A549 (cell line): ENCODE results near the gene GOLGA6L2. TPM values are rescaled to one million over a fixed set of nuclear protein-coding genes. Genes with fewer than 3 reads are reported as not detected.

Experiments used
- ATAC-seq, 2 experiments: fragments of 200-7000 bp in 1 of 2; fragments of >200 bp in 1 of 2; cut with Nextera tagmentation in 1 of 2; cut with Tn5 transposase in 1 of 2; 3 replicates each; pipeline versions ENCODE4 v1.8.0 to v1.9.1; 2018 to 2020; ENCODE audit warnings: mild to moderate bottlenecking in 1 of 2, moderate library complexity in 1 of 2
- CTCF ChIA-PET: fragments of 300-600 bp; sonication (Branson Sonifier 250); formaldehyde crosslinking; extraction: SDS; loops from one replicate; lab custom pipeline; 2021; ENCODE audit warnings: antibody characterized with exemption, inconsistent platforms; lab: Yijun Ruan, JAX
- POLR2A ChIA-PET: fragments of 350-600 bp; formaldehyde crosslinking; extraction: SDS; loops from one replicate; lab custom pipeline; 2021; ENCODE audit warnings: antibody characterized with exemption, inconsistent platforms; lab: Yijun Ruan, JAX
- DNase-seq, 2 experiments: peaks; one replicate each; pipeline versions ENCODE4 v3.0.0 to v3.0.0-alpha.2; 2011 to 2016; ENCODE audit warnings: low read depth in 1 of 2, low spot score in 1 of 2
- FAIRE-seq: peaks from 2 replicates; lab custom pipeline; 2011; peaks lifted over from hg19 to GRCh38; lab: Jason Lieb, UNC
- H3K27ac ChIP-seq, 2 experiments: fragments of >200 bp; sonication (Bioruptor Twin); formaldehyde crosslinking; 3 replicates each; pipeline ENCODE4 v1.5.1; 2016 to 2017
- H3K4me1 ChIP-seq: fragments of >200 bp; sonication (Bioruptor Twin); formaldehyde crosslinking; 3 replicates; pipeline ENCODE4 v1.6.1; 2016
- H3K4me2 ChIP-seq: fragments of >200 bp; sonication (Bioruptor Twin); formaldehyde crosslinking; 3 replicates; pipeline ENCODE4 v1.6.1; 2016
- H3K4me3 ChIP-seq: fragments of >200 bp; sonication (Bioruptor Twin); formaldehyde crosslinking; 3 replicates; pipeline ENCODE4 v1.5.1; 2016
- H3K9me3 ChIP-seq: fragments of >200 bp; sonication (Bioruptor Twin); formaldehyde crosslinking; 3 replicates; pipeline ENCODE4 v1.6.1; 2016
- CBX2 ChIP-seq: fragments of 200-600 bp; sonication (generic); IDR thresholded peaks from 2 replicates; pipeline ENCODE4 v1.6.1; 2016; ENCODE audit warnings: low read depth, mild to moderate bottlenecking, borderline replicate concordance
- CBX8 ChIP-seq: fragments of 200-600 bp; sonication (generic); IDR thresholded peaks from 2 replicates; pipeline ENCODE4 v1.6.1; 2016
- CEBPB ChIP-seq, 2 experiments: fragments of >200 bp in 1 of 2; sonication (Bioruptor Twin) in 1 of 2; formaldehyde crosslinking in 1 of 2; IDR thresholded peaks; 2 replicates each; pipeline ENCODE4 v1.6.1; 2012 to 2016
- CHD2 ChIP-seq: fragments of 150-350 bp; IDR thresholded peaks from 2 replicates; pipeline ENCODE4 v1.6.1; 2014; ENCODE audit warnings: low read length; ENCODE audit not compliant: partially characterized antibody
- ESRRA ChIP-seq: fragments of 150-350 bp; IDR thresholded peaks from 2 replicates; pipeline ENCODE4 v1.6.1; 2014; ENCODE audit warnings: mild to moderate bottlenecking, low read length, borderline replicate concordance
- HOXB13 ChIP-seq: fragments of 250-450 bp; sonication (Bioruptor Pico); IDR thresholded peaks from 2 replicates; pipeline ENCODE4 v1.5.0; 2020; ENCODE audit warnings: low read depth, mild to moderate bottlenecking, moderate library complexity
- HOXB5 ChIP-seq: fragments of 250-450 bp; sonication (Bioruptor Pico); IDR thresholded peaks from 2 replicates; pipeline ENCODE4 v1.5.0; 2020; ENCODE audit warnings: mild to moderate bottlenecking, moderate library complexity
- NPAS2 ChIP-seq: fragments of 250-450 bp; sonication (Bioruptor Pico); IDR thresholded peaks from 2 replicates; pipeline ENCODE4 v1.8.0; 2022; ENCODE audit warnings: mild to moderate bottlenecking, moderate library complexity, borderline replicate concordance
- POLR2A ChIP-seq: IDR thresholded peaks from 2 replicates; pipeline ENCODE4 v1.6.1; 2012; ENCODE audit warnings: mild to moderate bottlenecking, low read length
- RAD21 ChIP-seq, 2 experiments: fragments of >200 bp in 1 of 2; sonication (Bioruptor Twin) in 1 of 2; formaldehyde crosslinking in 1 of 2; IDR thresholded peaks in 1 of 2; conservative IDR thresholded peaks in 1 of 2; 2 replicates in 1 of 2; 3 replicates in 1 of 2; pipeline ENCODE4 v1.6.1; 2012 to 2018; ENCODE audit warnings: inconsistent platforms in 1 of 2
- RCOR1 ChIP-seq: fragments of 150-350 bp; IDR thresholded peaks from 2 replicates; pipeline ENCODE4 v1.6.1; 2014; ENCODE audit warnings: antibody characterized with exemption, low read length, low read depth
- SMC3 ChIP-seq: fragments of >200 bp; sonication (Bioruptor Twin); formaldehyde crosslinking; IDR thresholded peaks from 3 replicates; pipeline ENCODE4 v1.6.1; 2018; ENCODE audit warnings: inconsistent platforms
- TFCP2L1 ChIP-seq: fragments of 250-450 bp; sonication (Bioruptor Pico); IDR thresholded peaks from 2 replicates; pipeline ENCODE4 v1.5.0; 2021; ENCODE audit warnings: mild to moderate bottlenecking
- ZFP36 ChIP-seq: fragments of 450-650 bp; IDR thresholded peaks from 2 replicates; pipeline ENCODE4 v1.6.1; 2014; ENCODE audit warnings: borderline replicate concordance; ENCODE audit not compliant: partially characterized antibody
- ZNF302 ChIP-seq: fragments of 250-450 bp; sonication (Bioruptor Pico); IDR thresholded peaks from 2 replicates; pipeline ENCODE4 v1.9.0; 2021; ENCODE audit warnings: inconsistent platforms, mild to moderate bottlenecking, moderate library complexity
- WGBS: methylation state at CpG from one replicate; pipeline ENCODE4 v1.1.6; 2017; ENCODE audit errors: missing lambda C conversion rate; 5-methylcytosine and 5-hydroxymethylcytosine counted together
- polyA plus RNA-seq, 4 experiments: library from polyadenylated mRNA; depleted of rRNA in 3 of 4; stranded (reverse); fragments of >200 nt; fragmentation: RNase III in 1 of 4; extraction: RNeasy Plus Mini Kit Qiagen cat#74134 plus additional on column Dnase treatment in 1 of 4; gene quantifications; 2 replicates in 3 of 4; 3 replicates in 1 of 4; pipeline ENCODE4 v1.2.3, GENCODE V29; 2011 to 2017
- TF ChIP-seq, protein P1 (sequence below): fragments of 200-600 bp; sonication (generic); IDR thresholded peaks from 2 replicates; pipeline ENCODE4 v1.6.1; 2016; ENCODE audit warnings: antibody characterized with exemption, mild to moderate bottlenecking, moderate library complexity
- TF ChIP-seq, protein P2 (sequence below): fragments of >200 bp; sonication (Bioruptor Twin); formaldehyde crosslinking; IDR thresholded peaks from 3 replicates; pipeline ENCODE4 v1.5.1; 2016
- TF ChIP-seq, protein P3 (sequence below): fragments of 250-450 bp; sonication (Bioruptor Pico); IDR thresholded peaks from 2 replicates; pipeline ENCODE4 v1.5.0; 2020; ENCODE audit warnings: low read depth, mild to moderate bottlenecking, moderate library complexity
- TF ChIP-seq, protein P4 (sequence below): IDR thresholded peaks from 2 replicates; pipeline ENCODE4 v1.6.1; 2012
- TF ChIP-seq, protein P5 (sequence below): fragments of 250-450 bp; sonication (Bioruptor Pico); IDR thresholded peaks from 2 replicates; pipeline ENCODE4 v1.5.0; 2021; ENCODE audit warnings: mild to moderate bottlenecking, moderate library complexity, borderline replicate concordance

Gene GOLGA6L2
- polyA plus RNA-seq, 2 of the 4 experiments (the other 2 are of a cell fraction), result 0.03 TPM; not detected in 1

DNA sequence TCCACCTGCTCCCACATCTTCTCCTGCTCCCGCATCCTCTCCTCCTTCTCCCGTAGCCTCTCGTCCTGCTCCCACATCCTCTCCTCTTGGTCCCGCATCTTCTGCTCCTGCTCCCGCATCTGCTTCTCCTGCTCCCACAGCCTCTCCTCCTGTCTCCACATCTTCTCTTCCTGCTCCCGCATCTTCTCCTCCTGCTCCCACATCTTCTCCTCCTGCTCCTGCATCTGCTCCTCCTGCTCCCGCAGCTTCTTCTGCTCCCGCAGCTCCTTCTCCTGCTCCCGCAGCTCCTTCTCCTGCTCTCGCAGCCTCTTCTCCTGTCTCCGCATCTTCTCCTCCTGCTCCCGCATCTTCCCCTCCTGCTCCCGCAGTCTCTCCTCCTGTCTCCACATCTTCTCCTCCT is 5.8 kb downstream of the GOLGA6L2 start:
- ATAC-seq, result no peak
- FAIRE-seq, result no peak
- TF ChIP-seq ZNF302 (CRISPR knock-in tag) (no peak), RCOR1 (no peak), ZFP36 (no peak), CBX8 (no peak), RAD21 (conservative IDR thresholded peaks at IDR 0.05 in 1 of 2, IDR thresholded peaks at IDR 0.05 in 1 of 2) (no peak)
- TF ChIP-seq, protein P1, sequence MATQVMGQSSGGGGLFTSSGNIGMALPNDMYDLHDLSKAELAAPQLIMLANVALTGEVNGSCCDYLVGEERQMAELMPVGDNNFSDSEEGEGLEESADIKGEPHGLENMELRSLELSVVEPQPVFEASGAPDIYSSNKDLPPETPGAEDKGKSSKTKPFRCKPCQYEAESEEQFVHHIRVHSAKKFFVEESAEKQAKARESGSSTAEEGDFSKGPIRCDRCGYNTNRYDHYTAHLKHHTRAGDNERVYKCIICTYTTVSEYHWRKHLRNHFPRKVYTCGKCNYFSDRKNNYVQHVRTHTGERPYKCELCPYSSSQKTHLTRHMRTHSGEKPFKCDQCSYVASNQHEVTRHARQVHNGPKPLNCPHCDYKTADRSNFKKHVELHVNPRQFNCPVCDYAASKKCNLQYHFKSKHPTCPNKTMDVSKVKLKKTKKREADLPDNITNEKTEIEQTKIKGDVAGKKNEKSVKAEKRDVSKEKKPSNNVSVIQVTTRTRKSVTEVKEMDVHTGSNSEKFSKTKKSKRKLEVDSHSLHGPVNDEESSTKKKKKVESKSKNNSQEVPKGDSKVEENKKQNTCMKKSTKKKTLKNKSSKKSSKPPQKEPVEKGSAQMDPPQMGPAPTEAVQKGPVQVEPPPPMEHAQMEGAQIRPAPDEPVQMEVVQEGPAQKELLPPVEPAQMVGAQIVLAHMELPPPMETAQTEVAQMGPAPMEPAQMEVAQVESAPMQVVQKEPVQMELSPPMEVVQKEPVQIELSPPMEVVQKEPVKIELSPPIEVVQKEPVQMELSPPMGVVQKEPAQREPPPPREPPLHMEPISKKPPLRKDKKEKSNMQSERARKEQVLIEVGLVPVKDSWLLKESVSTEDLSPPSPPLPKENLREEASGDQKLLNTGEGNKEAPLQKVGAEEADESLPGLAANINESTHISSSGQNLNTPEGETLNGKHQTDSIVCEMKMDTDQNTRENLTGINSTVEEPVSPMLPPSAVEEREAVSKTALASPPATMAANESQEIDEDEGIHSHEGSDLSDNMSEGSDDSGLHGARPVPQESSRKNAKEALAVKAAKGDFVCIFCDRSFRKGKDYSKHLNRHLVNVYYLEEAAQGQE, result no peak
- TF ChIP-seq, protein P2, sequence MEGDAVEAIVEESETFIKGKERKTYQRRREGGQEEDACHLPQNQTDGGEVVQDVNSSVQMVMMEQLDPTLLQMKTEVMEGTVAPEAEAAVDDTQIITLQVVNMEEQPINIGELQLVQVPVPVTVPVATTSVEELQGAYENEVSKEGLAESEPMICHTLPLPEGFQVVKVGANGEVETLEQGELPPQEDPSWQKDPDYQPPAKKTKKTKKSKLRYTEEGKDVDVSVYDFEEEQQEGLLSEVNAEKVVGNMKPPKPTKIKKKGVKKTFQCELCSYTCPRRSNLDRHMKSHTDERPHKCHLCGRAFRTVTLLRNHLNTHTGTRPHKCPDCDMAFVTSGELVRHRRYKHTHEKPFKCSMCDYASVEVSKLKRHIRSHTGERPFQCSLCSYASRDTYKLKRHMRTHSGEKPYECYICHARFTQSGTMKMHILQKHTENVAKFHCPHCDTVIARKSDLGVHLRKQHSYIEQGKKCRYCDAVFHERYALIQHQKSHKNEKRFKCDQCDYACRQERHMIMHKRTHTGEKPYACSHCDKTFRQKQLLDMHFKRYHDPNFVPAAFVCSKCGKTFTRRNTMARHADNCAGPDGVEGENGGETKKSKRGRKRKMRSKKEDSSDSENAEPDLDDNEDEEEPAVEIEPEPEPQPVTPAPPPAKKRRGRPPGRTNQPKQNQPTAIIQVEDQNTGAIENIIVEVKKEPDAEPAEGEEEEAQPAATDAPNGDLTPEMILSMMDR, result no peak
- DNase-seq, result no peak
- Histone ChIP-seq H3K4me2 (no peak overlapping the region), H3K4me1 (no peaks in the 10 kb centered on the region), H3K9me3 (no peaks in the 10 kb centered on the region), H3K27ac (no peak overlapping the region), H3K4me3 (no peak overlapping the region)
- WGBS, result 83% methylated on average over 13 of the region's 13 CpGs
- CTCF ChIA-PET, result interaction anchor here (0.6 kb wide), 1 partner anchor 657 kb away, joined by 4 read pairs; no protein-coding TSS in a partner anchor
- POLR2A ChIA-PET, result no interaction called here

DNA sequence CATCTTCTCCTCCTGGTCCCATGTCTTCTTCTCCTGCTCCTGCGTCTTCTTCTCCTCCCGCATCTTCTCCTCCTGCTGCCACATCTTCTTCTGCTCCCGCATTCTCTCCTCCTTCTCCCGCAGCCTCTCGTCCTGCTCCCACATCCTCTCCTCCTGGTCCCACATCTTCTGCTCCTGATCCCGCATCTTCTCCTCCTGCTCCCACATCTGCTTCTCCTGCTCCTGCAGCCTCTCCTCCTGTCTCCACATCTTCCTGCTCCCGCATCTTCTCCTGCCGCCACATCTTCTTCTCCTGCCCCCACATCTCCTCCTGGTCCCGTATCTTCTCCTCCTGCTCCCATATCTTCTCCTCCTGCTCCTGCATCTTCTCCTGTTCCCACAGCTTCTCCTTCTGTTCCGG is 6.4 kb downstream of the GOLGA6L2 start:
- H3K9me3 ChIP-seq, result no peaks in the 10 kb centered on the region
- no peak for FAIRE-seq
- CTCF ChIA-PET, result no interaction called here
- no peak overlapping the region for H3K4me2 ChIP-seq
- POLR2A ChIA-PET, result no interaction called here
- no peak overlapping the region for H3K27ac ChIP-seq
- no peak for TF ChIP-seq CEBPB (IDR thresholded peaks at IDR 0.05)
- no peak for TF ChIP-seq HOXB5 (CRISPR knock-in tag)
- TF ChIP-seq SMC3, result no peak
- TF ChIP-seq HOXB13 (CRISPR knock-in tag), result no peak
- TF ChIP-seq RCOR1, result no peak
- no peak for TF ChIP-seq TFCP2L1 (CRISPR knock-in tag)
- no peak for TF ChIP-seq ZFP36
- TF ChIP-seq, protein P3, sequence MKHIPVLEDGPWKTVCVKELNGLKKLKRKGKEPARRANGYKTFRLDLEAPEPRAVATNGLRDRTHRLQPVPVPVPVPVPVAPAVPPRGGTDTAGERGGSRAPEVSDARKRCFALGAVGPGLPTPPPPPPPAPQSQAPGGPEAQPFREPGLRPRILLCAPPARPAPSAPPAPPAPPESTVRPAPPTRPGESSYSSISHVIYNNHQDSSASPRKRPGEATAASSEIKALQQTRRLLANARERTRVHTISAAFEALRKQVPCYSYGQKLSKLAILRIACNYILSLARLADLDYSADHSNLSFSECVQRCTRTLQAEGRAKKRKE (CRISPR knock-in tag), result no peak
- TF ChIP-seq, protein P2, result no peak
- TF ChIP-seq CHD2, result no peak
- TF ChIP-seq, protein P1, result no peak
- TF ChIP-seq CBX2, result no peak
- TF ChIP-seq ZNF302 (CRISPR knock-in tag), result no peak
- TF ChIP-seq POLR2A, result no peak
- TF ChIP-seq, protein P4, sequence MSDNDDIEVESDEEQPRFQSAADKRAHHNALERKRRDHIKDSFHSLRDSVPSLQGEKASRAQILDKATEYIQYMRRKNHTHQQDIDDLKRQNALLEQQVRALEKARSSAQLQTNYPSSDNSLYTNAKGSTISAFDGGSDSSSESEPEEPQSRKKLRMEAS, result no peak
- TF ChIP-seq, protein P5, sequence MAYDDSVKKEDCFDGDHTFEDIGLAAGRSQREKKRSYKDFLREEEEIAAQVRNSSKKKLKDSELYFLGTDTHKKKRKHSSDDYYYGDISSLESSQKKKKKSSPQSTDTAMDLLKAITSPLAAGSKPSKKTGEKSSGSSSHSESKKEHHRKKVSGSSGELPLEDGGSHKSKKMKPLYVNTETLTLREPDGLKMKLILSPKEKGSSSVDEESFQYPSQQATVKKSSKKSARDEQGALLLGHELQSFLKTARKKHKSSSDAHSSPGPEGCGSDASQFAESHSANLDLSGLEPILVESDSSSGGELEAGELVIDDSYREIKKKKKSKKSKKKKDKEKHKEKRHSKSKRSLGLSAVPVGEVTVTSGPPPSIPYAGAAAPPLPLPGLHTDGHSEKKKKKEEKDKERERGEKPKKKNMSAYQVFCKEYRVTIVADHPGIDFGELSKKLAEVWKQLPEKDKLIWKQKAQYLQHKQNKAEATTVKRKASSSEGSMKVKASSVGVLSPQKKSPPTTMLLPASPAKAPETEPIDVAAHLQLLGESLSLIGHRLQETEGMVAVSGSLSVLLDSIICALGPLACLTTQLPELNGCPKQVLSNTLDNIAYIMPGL (CRISPR knock-in tag), result no peak
- no peak for TF ChIP-seq NPAS2 (CRISPR knock-in tag)
- TF ChIP-seq ESRRA, result no peak
- H3K4me1 ChIP-seq, result no peaks in the 10 kb centered on the region
- ATAC-seq, result no peak
- no peak overlapping the region for H3K4me3 ChIP-seq
- whole genome bisulfite sequencing, result 80% methylated on average over 10 of the region's 10 CpGs
- DNase-seq, result no peak
